ENCODE data around the gene PDHA1. TPM values are rescaled to one million over a fixed set of nuclear protein-coding genes. Genes with fewer than 3 reads are reported as not detected.

Gene PDHA1
- total RNA-seq, 1 experiment from 2014 or later = 214 TPM

GRCh38 chrX:19342331-19342906 lies 1.3 kb upstream of the PDHA1 start:
- H4K91ac ChIP-seq (ENCODE audit: insufficient read length, low read depth, low read length) = no peak overlapping the region
- H3K4me1 ChIP-seq (ENCODE audit: insufficient read depth, low read length) = no peaks in the 10 kb centered on the region; the same call in 1 of the 2 replicates
- no peak overlapping the region for H3K18ac ChIP-seq (ENCODE audit: insufficient read length, low read depth, low read length)
- H4K20me1 ChIP-seq (ENCODE audit: control insufficient read depth, insufficient read depth, insufficient read length) = no peaks in the 10 kb centered on the region
- no peak overlapping the region for H2BK15ac ChIP-seq (ENCODE audit: low read depth, low read length)
- H2BK20ac ChIP-seq (ENCODE audit: low read depth, low read length, poor library complexity, severe bottlenecking) = no peak overlapping the region
- Mint-ChIP-seq H3K36me3 (ENCODE audit: insufficient read depth in 1 of 3, low read depth in 3 of 3) (peaks cover 0 to 8% (median 6%) of the 10 kb centered on the region in 3 experiments; a peak in 3 of 7 replicates), H3K27me3 (ENCODE audit: low read depth) (peaks cover 8% of the 10 kb centered on the region; the same call in 1 of the 2 replicates), H3K4me3 (no peak overlapping the region), H3K4me1 (peaks cover 7 to 9% of the 10 kb centered on the region in 2 experiments), H3K9me3 (peaks cover 68% of the 10 kb centered on the region in 2 experiments), H3K27ac (no peak overlapping the region)
- no peak overlapping the region for H3K9ac ChIP-seq (ENCODE audit: extremely low read depth, insufficient read length, low read length)
- TF ChIP-seq CTCF (conservative IDR thresholded peaks at IDR 0.05) = no peak
- H3K56ac ChIP-seq (ENCODE audit: insufficient read length, low read depth, low read length) = no peak overlapping the region
- peaks cover 23% of the 10 kb centered on the region for H3K9me3 ChIP-seq (ENCODE audit: control insufficient read depth, low read depth, low read length)
- no peaks in the 10 kb centered on the region for H3K23me2 ChIP-seq (ENCODE audit: insufficient read length, low read depth, low read length, poor library complexity, severe bottlenecking)
- no peak overlapping the region for H4K5ac ChIP-seq (ENCODE audit: insufficient read length, low read depth, low read length)
- no peak overlapping the region for H3K27ac ChIP-seq (ENCODE audit: insufficient read length, low read depth, low read length)
- H2BK120ac ChIP-seq (ENCODE audit: low read depth, low read length, poor library complexity, severe bottlenecking) = no peak overlapping the region
- H3K27me3 ChIP-seq (ENCODE audit: insufficient read depth, low read length) = no peaks in the 10 kb centered on the region
- H2AK5ac ChIP-seq (ENCODE audit: insufficient read length, low read length) = no peak overlapping the region
- H2BK5ac ChIP-seq (ENCODE audit: insufficient read length, low read length) = no peak overlapping the region
- H3K23ac ChIP-seq (ENCODE audit: insufficient read length, low read depth, low read length) = no peak overlapping the region
- H2AFZ ChIP-seq (ENCODE audit: low read length) = no peak overlapping the region
- no peak overlapping the region for H4K8ac ChIP-seq (replicated peaks; ENCODE audit: insufficient read length, low read depth, low read length)
- H3K79me2 ChIP-seq (ENCODE audit: insufficient read depth, low read length) = peaks cover 8% of the 10 kb centered on the region; the same call in 1 of the 2 replicates
- no peak overlapping the region for H3K14ac ChIP-seq (ENCODE audit: insufficient read depth, low read length)
- no peak overlapping the region for H3T11ph ChIP-seq (ENCODE audit: low read length)
- no peaks in the 10 kb centered on the region for H3K79me1 ChIP-seq (ENCODE audit: insufficient read depth, low read depth, low read length, poor library complexity, severe bottlenecking)
- WGBS (ENCODE audit: extremely low coverage, insufficient read length, low lambda C conversion rate) = no CpG with 5 or more reads among the region's 6 CpGs
- no peak overlapping the region for H3K4ac ChIP-seq (ENCODE audit: low read depth, low read length)
- no peak for DNase-seq
- no peak overlapping the region for H3K4me2 ChIP-seq (ENCODE audit: insufficient read depth, insufficient read length, low read length)
- no peak overlapping the region for H2BK12ac ChIP-seq (ENCODE audit: insufficient read length, low read depth, low read length)

All from H9 (cell line).